Stimulated activated CD4-positive, alpha-beta T cell treated with anti-CD3 and anti-CD28 coated beads, TNF-alpha, amount 100 ng/mL, for 1 hour (primary cell): Measurements from ENCODE around the gene UGT1A9.

Experiments used
- DNase-seq, 3 donors: peaks; one replicate each; pipeline ENCODE4 v3.0.0-alpha.2; 2020; ENCODE audit warnings: low read depth in 3 of 3, low spot score in 1 of 3

UGT1A9 gene

GRCh38 chr2:233815861-233816260 is 144.2 kb downstream of the UGT1A9 start:
- DNase-seq: no peak

GRCh38 chr2:233816334-233816733 is 144.6 kb downstream of the UGT1A9 start:
- DNase-seq: no peak

GRCh38 chr2:233816771-233817170 is 145.1 kb downstream of the UGT1A9 start:
- no peak for DNase-seq

GRCh38 chr2:233817361-233817911 is 145.7 kb downstream of the UGT1A9 start:
- DNase-seq: no peak

GRCh38 chr2:233817995-233818638 is 146.4 kb downstream of the UGT1A9 start:
- no peak for DNase-seq

GRCh38 chr2:233818639-233819621 is 147.2 kb downstream of the UGT1A9 start:
- no peak for DNase-seq

GRCh38 chr2:233819884-233820773 is 148.4 kb downstream of the UGT1A9 start:
- no peak for DNase-seq

GRCh38 chr2:233820774-233821105 is 149.0 kb downstream of the UGT1A9 start:
- DNase-seq: no peak

GRCh38 chr2:233821196-233821595 is 149.5 kb downstream of the UGT1A9 start:
- no peak for DNase-seq

GRCh38 chr2:233821709-233822100 is 150.0 kb downstream of the UGT1A9 start:
- DNase-seq: no peak

GRCh38 chr2:233822101-233822771 is 150.5 kb downstream of the UGT1A9 start:
- no peak for DNase-seq
